Activated naive CD8-positive, alpha-beta T cell treated with anti-CD3 and anti-CD28 coated beads, Interleukin-2, amount 50 U/mL, for 24 hours (primary cell): ENCODE measurements around the gene EPB41L2.

Experiments
- ATAC-seq: fragments of 150-1000 bp; cut with Tn5 transposase; one replicate; pipeline ENCODE4 v1.10.0; 2021
- DNase-seq: peaks from one replicate; pipeline ENCODE4 v3.0.0; 2021
- H3K27ac Mint-ChIP-seq: one replicate; pipeline ENCODE4 v1.8.0; 2021; ENCODE audit warnings: mild to moderate bottlenecking, mixed read lengths
- H3K27me3 Mint-ChIP-seq: one replicate; pipeline ENCODE4 v1.8.0; 2021; ENCODE audit warnings: mixed read lengths
- H3K36me3 Mint-ChIP-seq: one replicate; pipeline ENCODE4 v1.8.0; 2021; ENCODE audit warnings: low read depth, mixed read lengths
- H3K4me1 Mint-ChIP-seq: one replicate; pipeline ENCODE4 v1.8.0; 2021; ENCODE audit warnings: mixed read lengths
- H3K4me3 Mint-ChIP-seq: one replicate; pipeline ENCODE4 v1.8.0; 2021; ENCODE audit warnings: mild to moderate bottlenecking, moderate library complexity, mixed read lengths
- H3K9me3 Mint-ChIP-seq: one replicate; pipeline ENCODE4 v1.8.0; 2021; ENCODE audit warnings: mixed read lengths

EPB41L2 gene

DNA sequence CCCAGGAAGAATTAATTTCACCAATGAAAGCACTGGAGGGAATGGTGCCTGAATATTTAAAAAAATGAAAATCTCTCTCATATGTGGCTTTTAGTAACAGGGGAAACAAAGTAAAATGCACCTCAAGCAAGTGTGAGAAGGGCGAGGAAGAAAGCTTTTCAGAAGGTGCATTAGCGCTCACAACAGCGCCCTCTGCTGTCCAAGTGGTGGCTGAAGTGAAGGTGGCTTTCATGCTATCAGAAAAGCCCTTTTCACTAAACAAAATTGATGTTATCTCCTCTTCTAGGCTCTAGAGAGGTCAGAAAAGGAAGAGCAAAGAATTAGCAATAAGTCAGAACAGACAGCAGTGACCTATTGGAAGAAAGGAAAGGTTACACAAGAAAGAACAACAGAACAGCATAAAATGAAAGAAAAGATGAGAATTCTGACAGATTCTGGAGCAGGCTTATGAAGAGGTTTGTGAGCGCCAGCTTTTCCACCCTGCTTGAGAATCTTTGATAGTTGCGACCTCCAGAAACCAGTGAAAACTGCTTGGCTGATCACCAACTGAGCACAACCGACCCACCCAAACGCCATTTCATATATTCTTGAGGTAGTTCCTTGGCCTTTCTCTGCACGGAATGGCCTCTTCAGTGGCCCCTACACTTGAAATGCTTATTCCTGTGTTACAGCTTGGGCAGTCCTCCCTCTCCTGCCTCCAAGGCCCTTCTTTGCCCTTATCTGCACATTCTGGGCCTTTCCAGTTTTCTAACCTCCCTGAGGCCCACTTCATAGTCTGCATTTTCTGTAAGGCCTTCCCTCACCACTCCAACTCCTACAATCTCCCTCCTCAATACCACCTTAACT is 190.6 kb downstream of the EPB41L2 start:
- Mint-ChIP-seq H3K36me3 (no peaks in the 10 kb centered on the region), H3K4me1 (no peaks in the 10 kb centered on the region), H3K27me3 (no peaks in the 10 kb centered on the region), H3K9me3 (no peaks in the 10 kb centered on the region), H3K27ac (no peak overlapping the region), H3K4me3 (no peak overlapping the region)
- DNase-seq, result peak; percentile 77
- peak; percentile 40 for ATAC-seq

DNA sequence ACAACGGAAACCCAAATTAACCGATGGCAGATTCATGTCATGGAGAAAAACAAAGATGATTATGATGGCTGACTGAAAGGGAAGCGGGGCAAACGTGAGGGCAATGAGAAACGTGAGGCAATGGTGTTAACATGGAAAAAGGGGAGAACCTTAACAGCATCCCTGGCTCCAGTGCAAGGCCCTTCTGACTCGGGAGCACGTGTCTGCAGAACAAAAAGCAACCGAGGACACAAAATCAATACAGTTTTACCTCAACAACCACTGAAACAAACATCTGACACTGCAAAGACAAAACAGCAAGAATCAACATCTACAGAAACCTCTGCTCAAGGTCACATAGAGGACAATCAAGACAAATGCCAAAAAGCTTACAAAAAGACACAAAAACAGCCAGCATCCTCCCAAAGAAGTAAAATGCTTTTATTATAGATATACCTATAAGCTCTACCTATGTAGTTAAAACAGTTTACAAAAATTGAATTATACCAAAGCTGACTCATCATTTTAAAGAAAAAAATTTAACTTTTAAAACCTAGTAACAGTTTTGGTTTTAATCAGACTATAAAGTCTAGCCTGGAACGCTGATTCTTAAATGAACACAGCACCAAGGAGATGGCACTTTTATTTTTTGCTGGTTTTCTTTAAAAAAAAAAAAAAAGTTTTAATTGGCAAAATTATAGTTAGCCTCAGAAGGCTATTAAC is 192.7 kb downstream of the EPB41L2 start:
- H3K27me3 Mint-ChIP-seq, result no peaks in the 10 kb centered on the region
- ATAC-seq (no peak), DNase-seq (no peak)
- no peaks in the 10 kb centered on the region for H3K4me1 Mint-ChIP-seq
- H3K27ac Mint-ChIP-seq, result no peak overlapping the region
- no peaks in the 10 kb centered on the region for H3K36me3 Mint-ChIP-seq
- no peak overlapping the region for H3K4me3 Mint-ChIP-seq
- no peaks in the 10 kb centered on the region for H3K9me3 Mint-ChIP-seq

DNA sequence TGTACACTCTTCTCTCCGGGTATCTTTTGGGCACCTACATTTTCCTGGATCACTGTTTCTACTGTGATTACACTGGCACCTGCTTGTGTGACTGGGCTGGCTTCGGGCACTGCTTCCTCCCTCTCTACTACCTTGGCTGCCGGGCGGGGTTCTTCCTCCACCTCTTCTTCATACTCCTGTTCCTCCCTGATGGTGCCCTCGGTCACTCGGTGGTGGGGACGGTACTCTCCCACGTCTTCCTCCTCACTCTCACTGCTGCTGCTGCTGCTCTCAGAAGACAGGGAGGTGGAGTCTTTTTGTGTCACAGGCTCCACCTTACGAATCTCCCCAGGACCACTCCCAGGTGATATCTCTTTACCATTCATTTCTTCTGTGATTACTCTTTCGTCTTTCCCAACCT is 193.4 kb downstream of the EPB41L2 start:
- Mint-ChIP-seq H3K36me3 (no peaks in the 10 kb centered on the region), H3K27ac (no peak overlapping the region), H3K4me3 (no peak overlapping the region), H3K9me3 (no peaks in the 10 kb centered on the region), H3K4me1 (no peaks in the 10 kb centered on the region), H3K27me3 (no peaks in the 10 kb centered on the region)
- ATAC-seq (no peak), DNase-seq (no peak)

DNA sequence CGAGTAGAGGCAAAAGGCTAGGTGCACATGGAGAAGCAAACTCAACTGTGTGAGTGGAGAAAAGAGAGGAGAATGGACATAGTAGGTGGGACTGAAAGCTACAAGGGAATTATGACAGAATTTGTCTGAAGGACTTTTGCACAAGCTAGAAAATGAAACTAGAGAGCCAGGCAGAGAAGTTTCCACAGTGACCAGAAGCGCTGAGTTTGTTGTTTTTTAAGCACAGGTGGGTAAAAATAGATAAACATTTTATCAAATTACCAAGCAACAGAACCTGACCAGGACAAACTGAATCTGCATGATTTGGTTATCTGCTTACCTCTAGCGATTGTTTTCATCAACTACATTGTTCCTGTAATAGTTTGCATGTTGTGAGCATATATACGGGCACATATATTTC is 197.3 kb downstream of the EPB41L2 start:
- no peak overlapping the region for H3K27ac Mint-ChIP-seq
- no peak for ATAC-seq
- peaks cover 1% of the 10 kb centered on the region for H3K36me3 Mint-ChIP-seq
- no peaks in the 10 kb centered on the region for H3K27me3 Mint-ChIP-seq
- no peaks in the 10 kb centered on the region for H3K9me3 Mint-ChIP-seq
- no peak for DNase-seq
- H3K4me3 Mint-ChIP-seq, result no peak overlapping the region
- H3K4me1 Mint-ChIP-seq, result no peaks in the 10 kb centered on the region

DNA sequence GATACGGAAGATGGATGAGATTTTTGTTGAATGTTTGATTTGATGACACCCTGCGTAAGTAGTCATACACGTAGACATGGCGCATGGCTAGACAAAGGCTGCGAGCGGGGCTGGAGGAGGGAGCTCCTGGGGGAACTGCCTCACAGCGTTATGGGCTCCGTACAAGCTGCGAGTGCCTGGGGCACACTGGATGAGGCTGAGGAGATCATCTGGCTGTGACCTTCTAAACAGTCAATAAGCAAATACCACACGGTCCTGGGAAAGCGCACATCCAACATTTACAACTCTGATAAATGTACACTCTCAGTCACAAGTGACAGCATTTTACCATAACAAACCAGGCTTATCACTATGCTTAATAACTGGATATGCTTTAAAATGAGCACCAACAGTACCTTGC is 198.7 kb downstream of the EPB41L2 start:
- H3K27ac Mint-ChIP-seq, result no peak overlapping the region
- no peak for ATAC-seq
- DNase-seq, result no peak
- H3K4me1 Mint-ChIP-seq, result no peaks in the 10 kb centered on the region
- peaks cover 4% of the 10 kb centered on the region for H3K36me3 Mint-ChIP-seq
- H3K4me3 Mint-ChIP-seq, result no peak overlapping the region
- no peaks in the 10 kb centered on the region for H3K9me3 Mint-ChIP-seq
- H3K27me3 Mint-ChIP-seq, result no peaks in the 10 kb centered on the region

DNA sequence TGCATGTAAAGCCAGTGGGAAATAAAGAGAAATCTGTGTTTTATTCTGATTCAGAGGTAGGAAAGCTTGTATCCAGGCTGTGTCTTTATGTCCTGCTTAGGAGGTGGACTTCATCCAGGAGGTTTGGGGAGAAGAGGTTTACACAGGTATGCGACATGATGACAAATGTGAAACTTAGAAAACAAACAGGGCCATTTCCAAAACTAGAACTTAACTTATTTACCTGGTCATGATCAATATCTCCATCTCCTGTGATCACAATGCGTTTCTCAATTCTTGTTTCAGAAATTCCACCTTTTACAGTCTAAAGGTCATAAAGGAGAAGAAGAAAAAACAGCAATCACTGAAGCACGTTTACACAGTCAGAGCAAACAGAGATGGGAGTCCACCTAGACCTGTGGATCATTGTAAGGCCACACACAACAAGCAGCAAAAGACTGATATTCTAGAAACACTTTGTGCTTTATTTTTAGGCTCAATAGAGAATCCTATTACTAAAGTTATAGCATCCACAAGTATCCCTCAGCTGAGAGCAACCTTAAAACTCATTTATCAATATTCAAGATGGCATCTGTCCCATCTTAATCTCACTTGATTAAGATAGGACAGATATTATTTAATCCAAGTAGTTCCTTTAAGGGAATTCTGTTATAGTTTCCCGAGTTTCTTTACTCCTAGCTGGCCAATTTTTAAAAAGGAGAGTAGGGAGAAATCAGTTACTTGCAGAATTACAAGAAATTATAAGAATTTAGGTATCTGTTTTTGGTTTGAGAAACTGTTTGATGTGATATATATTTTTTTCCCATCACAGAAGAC is 199.4 kb downstream of the EPB41L2 start:
- DNase-seq (no peak), ATAC-seq (no peak)
- no peaks in the 10 kb centered on the region for H3K4me1 Mint-ChIP-seq
- no peak overlapping the region for H3K27ac Mint-ChIP-seq
- H3K27me3 Mint-ChIP-seq, result no peaks in the 10 kb centered on the region
- peaks cover 4% of the 10 kb centered on the region for H3K36me3 Mint-ChIP-seq
- no peak overlapping the region for H3K4me3 Mint-ChIP-seq
- H3K9me3 Mint-ChIP-seq, result no peaks in the 10 kb centered on the region

DNA sequence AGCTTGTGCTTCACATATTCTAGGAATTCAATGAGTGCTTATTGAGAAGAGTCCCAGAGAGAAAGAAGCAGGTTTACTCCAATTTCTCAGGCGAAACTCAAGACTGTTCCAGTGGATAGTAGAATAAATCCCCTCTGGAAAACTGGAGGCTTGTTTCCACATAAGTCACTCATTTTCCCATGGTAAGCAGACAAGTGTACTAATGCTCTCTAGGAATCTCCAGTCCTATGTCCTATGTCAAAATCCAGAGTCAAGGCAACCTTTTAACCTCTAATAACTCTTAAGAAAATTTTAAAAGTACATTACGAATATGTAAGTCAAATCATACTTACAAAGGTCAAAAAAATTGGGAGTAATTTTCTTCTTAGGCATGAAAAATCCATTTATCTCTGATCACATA is 200.7 kb downstream of the EPB41L2 start:
- H3K4me1 Mint-ChIP-seq, result no peaks in the 10 kb centered on the region
- H3K27me3 Mint-ChIP-seq, result no peaks in the 10 kb centered on the region
- H3K36me3 Mint-ChIP-seq, result peaks cover 4% of the 10 kb centered on the region
- no peak for DNase-seq
- H3K9me3 Mint-ChIP-seq, result no peaks in the 10 kb centered on the region
- no peak overlapping the region for H3K27ac Mint-ChIP-seq
- ATAC-seq, result no peak
- no peak overlapping the region for H3K4me3 Mint-ChIP-seq

DNA sequence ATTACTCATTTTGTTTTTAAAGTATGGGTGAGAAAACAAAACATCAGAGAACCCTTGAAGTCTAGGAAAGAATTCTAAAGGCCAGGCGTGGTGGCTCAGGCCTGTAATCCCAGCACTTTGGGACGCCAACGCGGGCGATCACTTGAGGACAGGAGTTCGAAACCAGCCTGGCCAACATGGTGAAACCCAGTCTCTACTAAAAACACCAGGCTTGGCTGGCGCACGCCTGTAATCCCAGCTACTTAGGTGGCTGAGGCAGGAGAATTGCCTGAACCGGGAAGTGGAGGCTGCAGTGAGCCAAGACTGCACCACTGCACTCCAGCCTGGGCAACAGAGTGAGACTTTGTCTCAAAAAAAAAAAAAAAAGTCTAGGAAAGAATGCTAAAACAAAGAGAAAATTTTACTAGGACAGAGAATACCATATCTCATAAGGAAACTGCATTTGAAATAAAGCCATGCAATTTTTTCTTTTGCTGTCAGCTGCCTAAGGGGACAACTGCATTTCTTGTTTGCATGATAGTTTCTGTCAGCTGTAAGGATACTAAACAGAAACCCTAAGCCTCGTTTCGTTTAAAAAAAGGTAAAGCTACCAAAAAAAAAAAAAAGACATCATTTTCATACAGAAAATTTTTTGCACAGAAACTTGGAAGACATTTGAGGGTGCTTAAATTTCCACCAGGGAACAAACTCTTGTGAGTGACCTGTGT is 203.7 kb downstream of the EPB41L2 start:
- Mint-ChIP-seq H3K4me1 (no peaks in the 10 kb centered on the region), H3K36me3 (peaks cover 4% of the 10 kb centered on the region), H3K9me3 (no peaks in the 10 kb centered on the region), H3K27ac (no peak overlapping the region), H3K27me3 (no peaks in the 10 kb centered on the region), H3K4me3 (no peak overlapping the region)
- ATAC-seq, result no peak
- no peak for DNase-seq

DNA sequence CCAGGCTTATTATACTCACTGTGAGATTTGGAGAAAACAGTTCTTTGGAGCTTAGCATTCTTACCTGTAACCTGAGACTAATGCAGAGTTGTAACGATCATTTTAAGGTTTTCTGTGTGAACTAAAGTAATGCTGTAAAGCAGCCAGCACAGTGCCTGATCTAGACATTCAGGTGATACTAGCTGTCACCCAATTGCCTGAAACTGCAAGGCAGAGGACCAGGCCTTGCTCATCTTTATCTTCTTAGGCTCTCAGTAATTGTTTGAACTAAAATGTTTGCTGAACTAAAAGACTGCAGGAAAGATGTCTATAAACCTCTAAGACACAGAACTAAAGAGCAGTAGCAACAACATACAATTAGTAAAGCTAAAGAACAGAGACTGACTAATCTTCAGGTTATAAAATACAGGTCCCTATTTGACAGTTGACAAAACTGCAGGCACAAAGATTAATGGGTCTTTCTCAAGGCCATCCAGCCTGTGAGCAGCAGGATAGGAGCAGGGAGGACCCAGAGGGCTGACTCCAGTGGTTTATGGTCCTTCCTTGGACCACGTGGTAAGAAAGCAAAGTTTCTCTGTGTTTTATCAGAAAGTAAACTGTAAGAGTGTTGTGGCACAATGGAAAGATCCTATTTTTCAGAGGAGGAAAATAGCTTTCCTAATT is 204.4 kb downstream of the EPB41L2 start:
- no peaks in the 10 kb centered on the region for H3K27me3 Mint-ChIP-seq
- peaks cover 3% of the 10 kb centered on the region for H3K36me3 Mint-ChIP-seq

DNA sequence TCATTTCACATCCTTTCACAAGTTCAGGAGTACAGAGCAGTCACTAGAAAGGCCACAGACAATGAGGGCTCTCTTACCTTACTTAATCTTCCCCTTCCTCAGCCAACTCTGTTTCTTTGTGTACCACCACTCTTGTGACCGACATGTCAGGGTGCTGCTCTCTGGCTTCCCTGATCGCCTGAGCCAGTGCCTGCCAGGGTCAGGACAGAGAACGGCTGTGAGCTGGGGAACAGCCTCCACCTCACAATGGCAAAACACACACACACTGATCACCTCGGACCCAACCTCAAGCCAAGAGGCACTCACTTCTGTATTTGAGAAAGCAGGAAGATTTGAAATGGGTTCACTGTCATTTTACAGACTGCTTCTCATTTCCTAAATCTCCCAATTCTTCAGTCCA is 205.0 kb downstream of the EPB41L2 start:
- H3K36me3 Mint-ChIP-seq, result peaks cover 3% of the 10 kb centered on the region
- no peaks in the 10 kb centered on the region for H3K4me1 Mint-ChIP-seq
- DNase-seq (no peak), ATAC-seq (no peak)
- H3K9me3 Mint-ChIP-seq, result no peaks in the 10 kb centered on the region
- no peaks in the 10 kb centered on the region for H3K27me3 Mint-ChIP-seq
- no peak overlapping the region for H3K27ac Mint-ChIP-seq
- H3K4me3 Mint-ChIP-seq, result no peak overlapping the region

More for the DNA sequence above, 204.4 kb downstream of the EPB41L2 start:
- Mint-ChIP-seq H3K9me3 (no peaks in the 10 kb centered on the region), H3K27ac (no peak overlapping the region), H3K4me3 (no peak overlapping the region), H3K4me1 (no peaks in the 10 kb centered on the region)
- ATAC-seq (no peak), DNase-seq (no peak)

DNA sequence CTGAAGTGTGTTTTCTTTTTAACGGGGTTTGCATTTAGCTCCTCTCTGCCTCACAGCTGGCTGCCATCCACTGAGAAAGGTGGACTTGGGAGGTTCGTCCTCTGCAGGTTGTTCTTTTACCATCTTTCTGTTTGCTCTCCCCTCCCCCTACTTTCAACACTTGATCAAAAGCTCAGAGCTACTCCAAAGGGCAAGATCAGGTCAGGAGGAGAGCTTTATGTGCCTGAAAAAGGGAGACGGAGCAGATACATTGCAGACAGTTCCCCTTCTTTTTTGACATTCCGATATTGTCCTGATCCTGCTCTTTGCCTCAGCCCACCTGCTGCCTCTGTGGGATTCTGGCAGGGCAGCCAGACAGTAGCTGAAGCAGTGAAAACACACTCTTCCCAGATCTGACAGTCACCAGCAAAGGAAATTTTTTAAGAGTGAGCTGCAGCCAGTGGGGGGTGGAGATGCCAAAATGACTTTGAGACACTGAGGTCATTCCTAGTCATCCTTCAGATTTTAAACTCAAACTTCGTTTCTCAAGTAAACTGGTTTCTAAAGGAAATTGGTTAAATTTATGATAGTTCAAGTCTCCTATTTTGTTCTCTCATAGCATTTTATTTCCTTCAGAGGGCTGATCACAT is 209.4 kb downstream of the EPB41L2 start:
- no peak overlapping the region for H3K27ac Mint-ChIP-seq
- peaks cover 3% of the 10 kb centered on the region for H3K4me1 Mint-ChIP-seq
- DNase-seq (no peak), ATAC-seq (no peak)
- no peaks in the 10 kb centered on the region for H3K36me3 Mint-ChIP-seq
- no peaks in the 10 kb centered on the region for H3K9me3 Mint-ChIP-seq
- H3K27me3 Mint-ChIP-seq, result no peaks in the 10 kb centered on the region
- no peak overlapping the region for H3K4me3 Mint-ChIP-seq

DNA sequence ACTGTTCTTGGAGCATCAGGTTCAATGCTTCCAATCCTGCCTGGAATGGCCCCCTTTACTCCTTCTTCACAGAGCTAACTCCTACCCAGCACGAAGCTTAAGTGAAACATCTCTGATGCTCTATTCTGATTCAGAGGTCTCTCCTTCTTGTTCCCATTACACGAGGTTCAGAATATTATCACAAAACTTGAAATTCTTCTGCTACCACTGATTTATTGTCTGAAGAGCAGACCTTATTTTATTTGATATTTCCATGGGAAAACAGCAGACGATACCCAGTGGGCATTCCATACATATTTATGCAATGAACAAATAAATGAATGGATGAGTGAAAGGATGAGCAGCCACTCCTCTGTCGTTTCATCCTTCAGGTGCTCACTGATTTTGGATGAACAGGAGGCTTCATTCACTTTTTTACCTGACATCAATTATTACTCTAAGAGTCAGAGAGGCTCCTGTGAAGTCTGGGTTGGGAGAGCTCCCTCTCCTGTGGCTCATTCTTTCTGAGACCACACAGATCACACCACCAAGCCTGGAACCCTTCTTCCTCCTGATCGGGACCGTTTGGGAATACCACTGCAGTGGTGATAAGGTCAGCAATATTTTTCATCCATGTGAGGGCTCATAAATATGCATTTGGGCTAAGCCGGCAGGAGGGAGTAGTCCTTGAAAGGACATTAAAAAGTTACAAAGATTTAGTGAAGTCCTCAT is 210.0 kb downstream of the EPB41L2 start:
- Mint-ChIP-seq H3K9me3 (no peaks in the 10 kb centered on the region), H3K36me3 (no peaks in the 10 kb centered on the region), H3K27me3 (no peaks in the 10 kb centered on the region), H3K4me3 (no peak overlapping the region), H3K27ac (no peak overlapping the region), H3K4me1 (peaks cover 4% of the 10 kb centered on the region)
- ATAC-seq (no peak), DNase-seq (no peak)

DNA sequence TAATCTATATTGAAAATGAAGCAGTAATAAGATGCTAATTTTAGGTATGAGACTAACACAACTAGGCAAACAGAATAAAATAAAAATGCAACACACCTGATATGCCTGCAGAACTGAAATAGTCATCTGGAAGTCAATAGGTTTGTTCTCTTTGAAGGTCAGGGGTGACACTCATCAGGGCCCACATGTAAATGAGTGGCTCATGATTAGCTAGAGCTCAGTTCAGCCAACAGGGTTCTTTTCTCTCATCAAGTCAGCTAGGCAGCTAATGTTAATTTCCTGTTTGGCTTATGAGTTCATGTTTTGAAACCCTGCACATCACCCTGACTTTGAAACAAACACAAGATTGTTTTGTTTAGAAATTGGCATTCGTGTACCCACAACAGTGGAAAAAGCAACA is 212.0 kb downstream of the EPB41L2 start:
- Mint-ChIP-seq H3K27ac (no peak overlapping the region), H3K4me1 (peaks cover 5% of the 10 kb centered on the region), H3K27me3 (no peaks in the 10 kb centered on the region), H3K36me3 (no peaks in the 10 kb centered on the region), H3K9me3 (no peaks in the 10 kb centered on the region), H3K4me3 (no peak overlapping the region)
- ATAC-seq, result peak; percentile 27
- DNase-seq, result no peak
